Gastrocnemius medialis (tissue), 4 donors: Measurements from ENCODE around the gene WNT3A.

ENCODE experiments used
- POLR2A ChIP-seq, 2 donors: fragments of 450-650 bp; IDR thresholded peaks; one replicate each; pipeline ENCODE4 v1.6.1; 2017; ENCODE audit warnings: antibody characterized with exemption in 2 of 2, mild to moderate bottlenecking in 2 of 2, moderate library complexity in 2 of 2
- TF ChIP-seq, protein P1 (sequence below), 5 experiments: fragments of 450-650 bp in 3 of 5; fragments of 200-600 bp in 2 of 5; sonication (generic) in 2 of 5; IDR thresholded peaks in 4 of 5; conservative IDR thresholded peaks in 1 of 5; 1 replicate in 4 of 5; 2 replicates in 1 of 5; pipeline ENCODE4 v1.5.1; 2016 to 2019; ENCODE audit warnings: antibody characterized with exemption in 5 of 5, mild to moderate bottlenecking in 3 of 5, moderate library complexity in 3 of 5

DNA sequence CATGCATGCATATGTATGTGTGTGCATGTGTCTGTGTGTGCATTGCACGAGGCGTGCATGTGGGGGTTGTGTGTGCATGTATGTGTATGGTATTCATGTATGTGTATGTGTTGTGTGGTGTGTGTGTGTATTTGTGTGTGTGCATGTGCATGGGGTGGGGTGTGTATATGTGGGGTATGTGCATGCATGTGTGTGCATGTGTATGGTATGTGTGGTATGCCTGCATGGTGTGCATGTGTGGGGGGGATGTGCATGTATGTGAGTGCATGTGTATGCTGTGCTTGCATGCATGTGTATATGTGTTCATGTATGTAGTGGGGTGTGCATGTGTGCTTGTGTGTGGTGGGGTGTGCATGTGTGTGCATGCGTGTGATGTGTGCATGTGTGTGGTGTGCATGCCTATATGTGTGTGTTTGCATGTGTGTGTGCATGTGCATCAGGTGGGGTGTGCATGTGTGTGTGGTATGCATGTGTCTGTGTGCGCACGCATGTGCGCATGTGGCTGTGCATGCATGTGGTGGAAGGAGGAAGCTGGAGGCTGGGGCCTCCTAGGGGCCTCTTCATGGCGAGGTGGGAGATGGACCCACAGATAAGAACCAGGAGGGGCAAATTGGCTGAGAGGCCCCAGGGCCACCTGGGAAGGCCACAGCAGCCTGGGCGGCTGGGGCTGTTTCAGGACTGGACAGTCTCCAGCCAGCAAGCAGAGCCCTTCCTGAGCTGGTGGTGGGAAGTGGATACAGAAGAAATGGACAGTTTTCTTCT is 39.8 kb downstream of the WNT3A start:
- TF ChIP-seq POLR2A (IDR thresholded peaks at IDR 0.05): no peak
- TF ChIP-seq, protein P1, sequence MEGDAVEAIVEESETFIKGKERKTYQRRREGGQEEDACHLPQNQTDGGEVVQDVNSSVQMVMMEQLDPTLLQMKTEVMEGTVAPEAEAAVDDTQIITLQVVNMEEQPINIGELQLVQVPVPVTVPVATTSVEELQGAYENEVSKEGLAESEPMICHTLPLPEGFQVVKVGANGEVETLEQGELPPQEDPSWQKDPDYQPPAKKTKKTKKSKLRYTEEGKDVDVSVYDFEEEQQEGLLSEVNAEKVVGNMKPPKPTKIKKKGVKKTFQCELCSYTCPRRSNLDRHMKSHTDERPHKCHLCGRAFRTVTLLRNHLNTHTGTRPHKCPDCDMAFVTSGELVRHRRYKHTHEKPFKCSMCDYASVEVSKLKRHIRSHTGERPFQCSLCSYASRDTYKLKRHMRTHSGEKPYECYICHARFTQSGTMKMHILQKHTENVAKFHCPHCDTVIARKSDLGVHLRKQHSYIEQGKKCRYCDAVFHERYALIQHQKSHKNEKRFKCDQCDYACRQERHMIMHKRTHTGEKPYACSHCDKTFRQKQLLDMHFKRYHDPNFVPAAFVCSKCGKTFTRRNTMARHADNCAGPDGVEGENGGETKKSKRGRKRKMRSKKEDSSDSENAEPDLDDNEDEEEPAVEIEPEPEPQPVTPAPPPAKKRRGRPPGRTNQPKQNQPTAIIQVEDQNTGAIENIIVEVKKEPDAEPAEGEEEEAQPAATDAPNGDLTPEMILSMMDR (IDR thresholded peaks at IDR 0.05 in 4 of 5, conservative IDR thresholded peaks at IDR 0.05 in 1 of 5): no peak
